K562 (cell line): ENCODE data around the gene CORO2A. TPM values are rescaled to one million over a fixed set of nuclear protein-coding genes. Genes with fewer than 3 reads are reported as not detected.

Experiments
- BCOR ChIP-seq: fragments of 450-650 bp; IDR thresholded peaks from 2 replicates; pipeline ENCODE4 v1.6.1; 2016
- CBX8 ChIP-seq: fragments of 200-600 bp; sonication (generic); IDR thresholded peaks from 2 replicates; pipeline ENCODE4 v1.6.1; 2012; ENCODE audit warnings: borderline replicate concordance, mixed run types, low read depth, mild to moderate bottlenecking, moderate library complexity, mixed read lengths, low read length, control low read depth, inconsistent platforms; ENCODE audit not compliant: poor library complexity, severe bottlenecking; ENCODE audit errors: extremely low read depth
- HDAC3 ChIP-seq: fragments of 450-650 bp; IDR thresholded peaks from 2 replicates; pipeline ENCODE4 v1.6.1; 2018; ENCODE audit warnings: borderline replicate concordance, mild to moderate bottlenecking, moderate library complexity; ENCODE audit not compliant: partially characterized antibody
- NFXL1 ChIP-seq: fragments of 450-650 bp; formaldehyde crosslinking; IDR thresholded peaks from 2 replicates; pipeline ENCODE4 v1.4.0; 2021; ENCODE audit warnings: mild to moderate bottlenecking
- OTX1 ChIP-seq: fragments of 450-650 bp; formaldehyde crosslinking; IDR thresholded peaks from 2 replicates; pipeline ENCODE4 v1.4.0; 2022; ENCODE audit warnings: mild to moderate bottlenecking
- RBFOX2 ChIP-seq: fragments of 200-400 bp; formaldehyde crosslinking; IDR thresholded peaks from 2 replicates; pipeline ENCODE4 v1.6.1; 2017; ENCODE audit warnings: low read depth, mild to moderate bottlenecking, low read length, moderate library complexity
- RBM22 ChIP-seq: fragments of 200-400 bp; formaldehyde crosslinking; IDR thresholded peaks from 2 replicates; pipeline ENCODE4 v1.6.1; 2018; ENCODE audit warnings: low read length, low read depth; ENCODE audit not compliant: poor library complexity, severe bottlenecking
- SIN3A ChIP-seq, 2 experiments: fragments of 150-350 bp in 1 of 2; IDR thresholded peaks; 2 replicates each; pipeline ENCODE4 v1.6.1; 2011 to 2016; ENCODE audit warnings: borderline replicate concordance in 2 of 2, low read depth in 2 of 2, low read length in 2 of 2, mild to moderate bottlenecking in 2 of 2, moderate library complexity in 2 of 2; ENCODE audit not compliant: control insufficient read depth in 1 of 2
- XRCC3 ChIP-seq: fragments of 450-650 bp; IDR thresholded peaks from 2 replicates; pipeline ENCODE4 v1.6.1; 2017; ENCODE audit warnings: mild to moderate bottlenecking, moderate library complexity
- ZFX ChIP-seq: sonication (generic); formaldehyde crosslinking; IDR thresholded peaks from 2 replicates; pipeline ENCODE4 v1.8.0; 2022; ENCODE audit warnings: mild to moderate bottlenecking, missing genetic modification reagents, moderate library complexity
- ZKSCAN1 ChIP-seq: fragments of 150-350 bp; IDR thresholded peaks from 2 replicates; pipeline ENCODE4 v1.6.1; 2016; ENCODE audit warnings: low read depth, low read length
- ZNF253 ChIP-seq: fragments of 250-450 bp; sonication (Bioruptor Pico); conservative IDR thresholded peaks from 2 replicates; pipeline ENCODE4 v1.6.1; 2021; ENCODE audit warnings: mild to moderate bottlenecking
- polyA plus RNA-seq, 8 experiments: library from polyadenylated mRNA; depleted of rRNA in 4 of 8; stranded (reverse) in 5 of 8; unstranded in 3 of 8; fragments of >200 nt; fragmentation: Nextera tagmentation in 2 of 8; fragmentation: Illumina TruSeq in 1 of 8; extraction: Ambion mirVana in 2 of 8; extraction: Trizol in 1 of 8; gene quantifications; 2 replicates each; pipeline versions ENCODE4 v1.2.1 to v1.2.3, GENCODE V29; 2011 to 2014; ENCODE audit warnings: inconsistent platforms in 1 of 8, missing spikeins in 1 of 8
- total RNA-seq, 7 experiments: library from RNA; depleted of rRNA in 6 of 7; stranded (reverse); fragments of >200 nt in 6 of 7; fragmentation: Illumina TruSeq in 2 of 7; extraction: Trizol in 2 of 7; gene quantifications; 2 replicates each; pipeline versions ENCODE4 v1.2.1 to v1.2.3, GENCODE V29; 2011 to 2021; ENCODE audit warnings: low replicate concordance in 1 of 7
- TF ChIP-seq, protein P1 (sequence below): fragments of 250-450 bp; sonication (Bioruptor Pico); IDR thresholded peaks from 2 replicates; pipeline ENCODE4 v1.4.0; 2020; ENCODE audit warnings: mild to moderate bottlenecking
- TF ChIP-seq, protein P2 (sequence below): fragments of 250-450 bp; sonication (Bioruptor Pico); IDR thresholded peaks from 2 replicates; pipeline ENCODE4 v1.5.0; 2022; ENCODE audit warnings: mild to moderate bottlenecking
- TF ChIP-seq, protein P3 (sequence below): sonication (generic); formaldehyde crosslinking; IDR thresholded peaks from 2 replicates; pipeline ENCODE4 v1.8.1; 2023; ENCODE audit warnings: mild to moderate bottlenecking, missing genetic modification reagents
- TF ChIP-seq, protein P4 (sequence below): sonication (generic); formaldehyde crosslinking; IDR thresholded peaks from 2 replicates; pipeline ENCODE4 v1.8.0; 2022; ENCODE audit warnings: missing genetic modification reagents, mild to moderate bottlenecking, borderline replicate concordance
- TF ChIP-seq, protein P5 (sequence below), 2 experiments: fragments of 250-450 bp in 1 of 2; fragments of 450-650 bp in 1 of 2; sonication (Bioruptor Pico) in 1 of 2; IDR thresholded peaks; 2 replicates each; pipeline versions ENCODE4 v1.6.1 to v1.8.0; 2016 to 2021; ENCODE audit warnings: mild to moderate bottlenecking in 2 of 2, moderate library complexity in 2 of 2, missing compliant biosample characterization in 1 of 2, missing genetic modification characterization in 1 of 2

CORO2A gene
- total and polyA plus RNA-seq, 9 of the 15 experiments (the other 6 are each of a cell fraction or from before 2014, with no cell fraction given): 9.5 to 26.6 (median 18.0) TPM

DNA sequence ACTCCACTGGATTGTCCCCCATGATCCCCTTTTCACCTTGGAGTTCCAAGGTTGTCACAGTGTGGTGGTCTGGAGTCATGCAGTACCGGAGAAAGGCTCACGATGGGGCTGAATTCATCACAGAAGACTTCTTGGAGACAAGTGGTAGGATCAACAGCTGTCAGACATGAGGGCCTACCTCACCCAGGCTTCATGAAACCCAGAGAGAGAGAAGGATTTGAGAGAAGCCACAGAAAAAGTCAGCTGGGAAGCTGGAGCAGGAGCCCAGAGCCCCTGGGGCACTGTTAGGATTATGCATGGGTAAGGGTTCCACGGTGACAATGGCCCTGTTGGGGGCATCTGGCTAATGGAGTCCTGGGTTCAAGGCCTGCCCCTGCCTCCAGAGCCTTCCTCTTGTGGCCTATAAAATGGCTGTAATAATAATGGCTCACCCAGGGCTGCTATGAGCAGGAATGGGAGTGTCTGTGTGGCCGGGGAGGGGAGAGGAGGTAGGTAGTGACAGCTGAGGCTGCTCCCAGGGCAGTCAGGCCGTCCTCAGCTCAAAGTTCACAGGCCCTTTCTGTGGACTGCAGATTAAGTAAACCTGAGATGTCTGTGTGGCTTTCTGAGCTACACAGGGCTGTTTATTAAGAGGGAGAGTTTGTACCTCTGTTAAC is 74.3 kb downstream of the CORO2A start (continued):
- TF ChIP-seq RBFOX2: no peak
- TF ChIP-seq, protein P1, sequence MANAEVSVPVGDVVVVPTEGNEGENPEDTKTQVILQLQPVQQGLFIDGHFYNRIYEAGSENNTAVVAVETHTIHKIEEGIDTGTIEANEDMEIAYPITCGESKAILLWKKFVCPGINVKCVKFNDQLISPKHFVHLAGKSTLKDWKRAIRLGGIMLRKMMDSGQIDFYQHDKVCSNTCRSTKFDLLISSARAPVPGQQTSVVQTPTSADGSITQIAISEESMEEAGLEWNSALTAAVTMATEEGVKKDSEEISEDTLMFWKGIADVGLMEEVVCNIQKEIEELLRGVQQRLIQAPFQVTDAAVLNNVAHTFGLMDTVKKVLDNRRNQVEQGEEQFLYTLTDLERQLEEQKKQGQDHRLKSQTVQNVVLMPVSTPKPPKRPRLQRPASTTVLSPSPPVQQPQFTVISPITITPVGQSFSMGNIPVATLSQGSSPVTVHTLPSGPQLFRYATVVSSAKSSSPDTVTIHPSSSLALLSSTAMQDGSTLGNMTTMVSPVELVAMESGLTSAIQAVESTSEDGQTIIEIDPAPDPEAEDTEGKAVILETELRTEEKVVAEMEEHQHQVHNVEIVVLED (CRISPR knock-in tag): no peak
- TF ChIP-seq RBM22: no peak
- peak; percentile 35; the same call in 1 of the 2 replicates for TF ChIP-seq BCOR
- TF ChIP-seq OTX1 (CRISPR knock-in tag): no peak
- TF ChIP-seq, protein P2, sequence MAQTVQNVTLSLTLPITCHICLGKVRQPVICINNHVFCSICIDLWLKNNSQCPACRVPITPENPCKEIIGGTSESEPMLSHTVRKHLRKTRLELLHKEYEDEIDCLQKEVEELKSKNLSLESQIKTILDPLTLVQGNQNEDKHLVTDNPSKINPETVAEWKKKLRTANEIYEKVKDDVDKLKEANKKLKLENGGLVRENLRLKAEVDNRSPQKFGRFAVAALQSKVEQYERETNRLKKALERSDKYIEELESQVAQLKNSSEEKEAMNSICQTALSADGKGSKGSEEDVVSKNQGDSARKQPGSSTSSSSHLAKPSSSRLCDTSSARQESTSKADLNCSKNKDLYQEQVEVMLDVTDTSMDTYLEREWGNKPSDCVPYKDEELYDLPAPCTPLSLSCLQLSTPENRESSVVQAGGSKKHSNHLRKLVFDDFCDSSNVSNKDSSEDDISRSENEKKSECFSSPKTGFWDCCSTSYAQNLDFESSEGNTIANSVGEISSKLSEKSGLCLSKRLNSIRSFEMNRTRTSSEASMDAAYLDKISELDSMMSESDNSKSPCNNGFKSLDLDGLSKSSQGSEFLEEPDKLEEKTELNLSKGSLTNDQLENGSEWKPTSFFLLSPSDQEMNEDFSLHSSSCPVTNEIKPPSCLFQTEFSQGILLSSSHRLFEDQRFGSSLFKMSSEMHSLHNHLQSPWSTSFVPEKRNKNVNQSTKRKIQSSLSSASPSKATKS (CRISPR knock-in tag): no peak
- no peak for TF ChIP-seq XRCC3
- TF ChIP-seq, protein P3, sequence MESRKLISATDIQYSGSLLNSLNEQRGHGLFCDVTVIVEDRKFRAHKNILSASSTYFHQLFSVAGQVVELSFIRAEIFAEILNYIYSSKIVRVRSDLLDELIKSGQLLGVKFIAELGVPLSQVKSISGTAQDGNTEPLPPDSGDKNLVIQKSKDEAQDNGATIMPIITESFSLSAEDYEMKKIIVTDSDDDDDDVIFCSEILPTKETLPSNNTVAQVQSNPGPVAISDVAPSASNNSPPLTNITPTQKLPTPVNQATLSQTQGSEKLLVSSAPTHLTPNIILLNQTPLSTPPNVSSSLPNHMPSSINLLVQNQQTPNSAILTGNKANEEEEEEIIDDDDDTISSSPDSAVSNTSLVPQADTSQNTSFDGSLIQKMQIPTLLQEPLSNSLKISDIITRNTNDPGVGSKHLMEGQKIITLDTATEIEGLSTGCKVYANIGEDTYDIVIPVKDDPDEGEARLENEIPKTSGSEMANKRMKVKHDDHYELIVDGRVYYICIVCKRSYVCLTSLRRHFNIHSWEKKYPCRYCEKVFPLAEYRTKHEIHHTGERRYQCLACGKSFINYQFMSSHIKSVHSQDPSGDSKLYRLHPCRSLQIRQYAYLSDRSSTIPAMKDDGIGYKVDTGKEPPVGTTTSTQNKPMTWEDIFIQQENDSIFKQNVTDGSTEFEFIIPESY: peak; percentile 38; the same call in 1 of the 2 replicates
- TF ChIP-seq, protein P4, sequence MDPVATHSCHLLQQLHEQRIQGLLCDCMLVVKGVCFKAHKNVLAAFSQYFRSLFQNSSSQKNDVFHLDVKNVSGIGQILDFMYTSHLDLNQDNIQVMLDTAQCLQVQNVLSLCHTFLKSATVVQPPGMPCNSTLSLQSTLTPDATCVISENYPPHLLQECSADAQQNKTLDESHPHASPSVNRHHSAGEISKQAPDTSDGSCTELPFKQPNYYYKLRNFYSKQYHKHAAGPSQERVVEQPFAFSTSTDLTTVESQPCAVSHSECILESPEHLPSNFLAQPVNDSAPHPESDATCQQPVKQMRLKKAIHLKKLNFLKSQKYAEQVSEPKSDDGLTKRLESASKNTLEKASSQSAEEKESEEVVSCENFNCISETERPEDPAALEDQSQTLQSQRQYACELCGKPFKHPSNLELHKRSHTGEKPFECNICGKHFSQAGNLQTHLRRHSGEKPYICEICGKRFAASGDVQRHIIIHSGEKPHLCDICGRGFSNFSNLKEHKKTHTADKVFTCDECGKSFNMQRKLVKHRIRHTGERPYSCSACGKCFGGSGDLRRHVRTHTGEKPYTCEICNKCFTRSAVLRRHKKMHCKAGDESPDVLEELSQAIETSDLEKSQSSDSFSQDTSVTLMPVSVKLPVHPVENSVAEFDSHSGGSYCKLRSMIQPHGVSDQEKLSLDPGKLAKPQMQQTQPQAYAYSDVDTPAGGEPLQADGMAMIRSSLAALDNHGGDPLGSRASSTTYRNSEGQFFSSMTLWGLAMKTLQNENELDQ (CRISPR knock-in tag): no peak
- peak; percentile 14; the same call in 1 of the 2 replicates for TF ChIP-seq ZFX
- no peak for TF ChIP-seq ZKSCAN1
- TF ChIP-seq SIN3A (IDR thresholded peaks at IDR 0.05; ENCODE audit: borderline replicate concordance in 2 of 2, control insufficient read depth in 1 of 2, low read depth in 2 of 2, low read length in 2 of 2): peak in 1 of 2 experiments; percentile 71; a peak in 1 of 4 replicates
- no peak for TF ChIP-seq HDAC3
- TF ChIP-seq CBX8: no peak
- TF ChIP-seq, protein P5, sequence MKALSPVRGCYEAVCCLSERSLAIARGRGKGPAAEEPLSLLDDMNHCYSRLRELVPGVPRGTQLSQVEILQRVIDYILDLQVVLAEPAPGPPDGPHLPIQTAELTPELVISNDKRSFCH (CRISPR knock-in tag; IDR thresholded peaks at IDR 0.05): no peak
- TF ChIP-seq, protein P5 (tag; IDR thresholded peaks at IDR 0.05): 0 out of 2 replicates have a peak, but pooled peaks have one; percentile 39
- no peak for TF ChIP-seq NFXL1 (CRISPR knock-in tag)
- TF ChIP-seq ZNF253: no peak
